ENCODE data around the gene BROX.
"Not testable (repeated sequence)": the region's sequence is repeated elsewhere in the genome, so short reads cannot be mapped to it uniquely, and the experiment has no call there.

Gene BROX

GRCh38 chr1:222732216-222733159, 20.1 kb downstream of the BROX start:
- peak; percentile 9 to 30 for ATAC-seq

GRCh38 chr1:222734740-222735139, 22.4 kb downstream of the BROX start:
- ATAC-seq: no peak

- no peak for ATAC-seq
These were observed 24.1 kb downstream of the BROX start for GRCh38 chr1:222736470-222736869.

- no peak for ATAC-seq
These were observed 24.6 kb downstream of the BROX start, which contains the start of gene FAM177B for GRCh38 chr1:222736972-222737371. Gene FAM177B, plus strand, starts transcription at chr1:222737202. Its CDS starts 9,344 bp downstream, at chr1:222746546.

GRCh38 chr1:222739465-222739864, 27.1 kb downstream of the BROX start:
- no peak for ATAC-seq

- ATAC-seq: no peak
These were observed 27.6 kb downstream of the BROX start for GRCh38 chr1:222739929-222740328.

GRCh38 chr1:222741630-222742457, 29.5 kb downstream of the BROX start:
- ATAC-seq: not testable (repeated sequence)

- ATAC-seq: no peak
These were observed 37.6 kb downstream of the BROX start for GRCh38 chr1:222749927-222750326.

GRCh38 chr1:222750651-222751050, 38.3 kb downstream of the BROX start:
- ATAC-seq: no peak

- no peak for ATAC-seq
These were observed 38.9 kb downstream of the BROX start for GRCh38 chr1:222751255-222751654.

- ATAC-seq: no peak
These were observed 42.2 kb downstream of the BROX start for GRCh38 chr1:222754366-222755139.

- no peak for ATAC-seq
These were observed 45.4 kb downstream of the BROX start for GRCh38 chr1:222757646-222758268.

- ATAC-seq: no peak
These were observed 47.2 kb downstream of the BROX start for GRCh38 chr1:222759451-222760035.

- no peak for ATAC-seq
These were observed 48.7 kb downstream of the BROX start for GRCh38 chr1:222761083-222761482.

- not testable (repeated sequence) for ATAC-seq
These were observed 49.8 kb downstream of the BROX start for GRCh38 chr1:222762178-222762577.

GRCh38 chr1:222767152-222767571, 54.8 kb downstream of the BROX start:
- ATAC-seq: no peak

- no peak for ATAC-seq
These were observed 56.2 kb downstream of the BROX start for GRCh38 chr1:222768592-222768991.

GRCh38 chr1:222769181-222769580, 56.8 kb downstream of the BROX start:
- no peak for ATAC-seq

- ATAC-seq: no peak
These were observed 57.7 kb downstream of the BROX start for GRCh38 chr1:222769971-222770620.

- peak in 1 of 2 donors; percentile 36 for ATAC-seq
These were observed 60.6 kb downstream of the BROX start for GRCh38 chr1:222772996-222773379.

- ATAC-seq: no peak
These were observed 65.1 kb downstream of the BROX start for GRCh38 chr1:222777463-222777862.

Measured in activated CD4-positive, CD25-positive, alpha-beta regulatory T cell treated with anti-CD3 and anti-CD28 coated beads, Interleukin-2, amount 50 U/mL, for 24 hours (primary cell).